ENCODE data around the gene CLDN18. TPM values are rescaled to one million over a fixed set of nuclear protein-coding genes. Genes with fewer than 3 reads are reported as not detected.

The CLDN18 gene
- total and polyA plus RNA-seq, 5 donors from 2014 or later: not detected

DNA sequence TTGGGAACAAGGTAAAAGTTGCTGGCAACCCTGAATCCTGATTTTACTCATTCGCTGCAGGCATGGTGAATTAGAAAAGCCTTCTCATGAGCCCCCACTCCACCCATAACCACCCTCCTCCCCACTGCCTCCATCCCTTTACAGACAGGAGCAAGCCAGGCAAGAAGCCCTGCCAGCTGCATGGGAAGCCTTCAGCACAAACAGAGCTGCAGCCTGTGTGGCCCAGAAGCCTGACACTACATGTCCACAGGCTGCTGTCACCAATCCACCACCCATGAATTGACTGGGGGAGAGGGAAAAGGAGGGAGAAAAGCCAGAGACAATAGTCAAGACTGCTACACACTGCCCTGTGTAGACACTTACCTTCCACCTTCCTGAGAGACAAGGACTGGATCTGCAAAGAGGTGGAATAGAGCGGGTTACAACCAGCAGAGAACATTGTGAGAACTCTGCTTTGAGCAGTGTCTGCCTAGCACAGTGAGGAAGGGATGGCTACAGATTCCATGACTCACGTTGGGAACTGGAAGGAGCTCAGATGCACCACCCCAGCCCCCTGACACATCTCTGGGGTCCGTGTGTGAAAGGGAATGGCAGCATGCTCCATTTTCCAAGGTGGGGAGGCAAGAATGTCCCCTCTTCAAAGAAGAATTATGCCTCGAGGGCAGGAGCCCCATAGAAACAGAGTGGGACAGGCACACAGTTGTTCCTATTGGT is 71.6 kb downstream of the CLDN18 start:
- no peak overlapping the region for H3K27ac ChIP-seq (ENCODE audit: insufficient read depth, low read length, poor library complexity, severe bottlenecking)
- Mint-ChIP-seq H3K36me3 (no peaks in the 10 kb centered on the region), H3K4me1 (peaks cover 0 to 14% (median 6%) of the 10 kb centered on the region in 4 donors), H3K27ac (no peak overlapping the region), H3K4me3 (peak overlapping the region in 1 of 4 donors; percentile 26), H3K9me3 (peaks cover 0 to 3% (median 0%) of the 10 kb centered on the region in 7 donors), H3K27me3 (peaks cover 17% of the 10 kb centered on the region)
- peaks cover 4% of the 10 kb centered on the region for H3K27me3 ChIP-seq (ENCODE audit: control insufficient read depth, insufficient read depth, low read length)
- H3K4me1 ChIP-seq (ENCODE audit: control insufficient read depth, insufficient read depth, low read length, poor library complexity, severe bottlenecking): no peaks in the 10 kb centered on the region
- no peaks in the 10 kb centered on the region for H3K36me3 ChIP-seq (ENCODE audit: control insufficient read depth, insufficient read depth, low read length)
- H3K9me3 ChIP-seq (ENCODE audit: control insufficient read depth in 2 of 2, low read length in 2 of 2): no peaks in the 10 kb centered on the region
- no peak for ATAC-seq (ENCODE audit: low read depth in 2 of 2)
- DNase-seq: no peak
- no peak overlapping the region for H3K4me3 ChIP-seq (ENCODE audit: low read depth, low read length)

DNA sequence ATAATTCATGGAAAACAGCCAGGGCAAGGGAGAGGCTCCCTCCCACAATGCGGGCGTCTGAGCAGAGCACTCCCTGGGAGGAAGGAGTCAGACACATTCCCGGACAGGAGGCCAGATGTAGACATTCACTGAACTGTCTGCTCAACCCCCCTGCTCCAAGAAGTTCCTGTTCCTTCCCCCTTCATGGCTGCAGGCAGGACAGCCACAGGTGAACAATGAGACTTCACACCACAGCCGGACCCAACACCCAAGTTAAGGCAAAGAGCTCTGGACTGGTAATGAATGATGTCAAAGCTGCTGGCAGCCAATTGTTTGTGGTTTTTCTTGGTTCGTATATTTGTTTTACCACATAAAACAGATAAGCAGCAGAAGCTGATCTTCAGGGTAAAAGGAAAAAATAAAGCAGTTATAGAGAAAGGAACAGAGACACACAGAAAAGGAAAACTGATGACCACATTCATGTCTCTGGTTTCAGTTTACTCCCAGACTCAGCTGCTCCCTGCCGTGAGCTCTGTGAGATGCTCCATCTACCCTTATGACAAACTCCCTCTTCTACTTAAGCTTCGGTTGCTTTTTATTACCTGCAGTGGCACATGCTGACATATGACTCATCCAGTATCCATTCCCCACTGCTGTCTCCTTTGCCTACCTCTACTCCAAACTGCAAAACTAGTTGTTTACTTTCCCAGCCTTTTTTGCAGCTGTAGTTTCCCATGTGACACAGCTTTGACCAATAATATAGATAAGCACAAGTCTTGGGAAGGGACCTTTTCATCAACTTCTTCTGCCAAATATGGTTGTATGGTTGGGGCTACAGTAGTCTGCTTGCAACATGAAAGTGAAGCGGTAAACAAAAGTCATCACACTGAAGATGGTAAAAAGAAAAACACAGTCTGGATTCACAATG is 72.4 kb downstream of the CLDN18 start:
- peak in 1 of 3 donors; percentile 39 for DNase-seq

DNA sequence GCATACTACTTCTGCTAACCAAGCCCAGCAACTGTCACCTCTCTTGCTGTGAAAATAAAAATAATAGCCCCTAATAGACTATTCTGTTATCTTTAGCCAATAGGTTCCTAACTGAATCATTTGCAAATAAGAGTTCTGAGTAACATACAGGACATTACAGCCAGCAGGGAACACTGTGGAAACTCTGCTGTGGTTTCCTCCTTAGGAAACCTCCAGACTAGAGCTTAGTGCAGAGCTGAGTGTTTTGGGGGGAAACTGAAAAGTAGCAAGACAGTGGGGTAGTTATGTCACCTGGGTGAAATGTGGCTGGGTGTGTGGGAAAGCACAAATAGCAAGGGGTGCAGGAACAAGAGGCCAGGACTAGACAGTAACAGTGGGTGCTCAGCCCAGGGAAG is 73.0 kb downstream of the CLDN18 start:
- no peaks in the 10 kb centered on the region for H3K36me3 ChIP-seq (ENCODE audit: control insufficient read depth, insufficient read depth, low read length)
- Mint-ChIP-seq H3K9me3 (peaks cover 0 to 3% (median 0%) of the 10 kb centered on the region in 7 donors), H3K36me3 (no peaks in the 10 kb centered on the region), H3K27ac (no peak overlapping the region), H3K4me3 (no peak overlapping the region), H3K27me3 (peaks cover 18% of the 10 kb centered on the region), H3K4me1 (peaks cover 0 to 14% (median 6%) of the 10 kb centered on the region in 4 donors)
- H3K27me3 ChIP-seq (ENCODE audit: control insufficient read depth, insufficient read depth, low read length): peaks cover 4% of the 10 kb centered on the region
- H3K27ac ChIP-seq (ENCODE audit: insufficient read depth, low read length, poor library complexity, severe bottlenecking): no peak overlapping the region
- no peaks in the 10 kb centered on the region for H3K9me3 ChIP-seq (ENCODE audit: control insufficient read depth in 2 of 2, low read length in 2 of 2)
- H3K4me3 ChIP-seq (ENCODE audit: low read depth, low read length): no peak overlapping the region
- DNase-seq (no peak), ATAC-seq (ENCODE audit: low read depth in 2 of 2) (no peak)
- H3K4me1 ChIP-seq (ENCODE audit: control insufficient read depth, insufficient read depth, low read length, poor library complexity, severe bottlenecking): no peaks in the 10 kb centered on the region

More for the DNA sequence above, 72.4 kb downstream of the CLDN18 start:
- peaks cover 4% of the 10 kb centered on the region for H3K27me3 ChIP-seq (ENCODE audit: control insufficient read depth, insufficient read depth, low read length)
- H3K9me3 ChIP-seq (ENCODE audit: control insufficient read depth in 2 of 2, low read length in 2 of 2): no peaks in the 10 kb centered on the region
- ATAC-seq (ENCODE audit: low read depth in 2 of 2): peak in 1 of 2 donors; percentile 26
- H3K4me3 Mint-ChIP-seq: peak overlapping the region in 1 of 4 donors; percentile 5
- no peak overlapping the region for H3K27ac ChIP-seq (ENCODE audit: insufficient read depth, low read length, poor library complexity, severe bottlenecking)
- no peaks in the 10 kb centered on the region for H3K4me1 ChIP-seq (ENCODE audit: control insufficient read depth, insufficient read depth, low read length, poor library complexity, severe bottlenecking)
- H3K4me3 ChIP-seq (ENCODE audit: low read depth, low read length): no peak overlapping the region
- H3K36me3 Mint-ChIP-seq: no peaks in the 10 kb centered on the region
- H3K4me1 Mint-ChIP-seq: peaks cover 0 to 14% (median 6%) of the 10 kb centered on the region in 4 donors
- no peaks in the 10 kb centered on the region for H3K36me3 ChIP-seq (ENCODE audit: control insufficient read depth, insufficient read depth, low read length)
- H3K27ac Mint-ChIP-seq: no peak overlapping the region
- H3K27me3 Mint-ChIP-seq: peaks cover 20% of the 10 kb centered on the region
- peaks cover 0 to 3% (median 0%) of the 10 kb centered on the region in 7 donors for H3K9me3 Mint-ChIP-seq

Other genes starting within 250 kb of the CLDN18 start
- gene SOX14, start 245.8 kb upstream of the CLDN18 start, total RNA-seq: not detected
- gene SOX14, start 245.8 kb upstream of the CLDN18 start, polyA plus RNA-seq: not detected
- gene DZIP1L, start 105.4 kb downstream of the CLDN18 start, total RNA-seq: not detected
- gene DZIP1L, start 105.4 kb downstream of the CLDN18 start, polyA plus RNA-seq: not detected
- not detected for gene A4GNT, start 122.2 kb downstream of the CLDN18 start, total RNA-seq
- gene A4GNT, start 122.2 kb downstream of the CLDN18 start, polyA plus RNA-seq: not detected
- 19.6 TPM for gene DBR1, start 164.8 kb downstream of the CLDN18 start, total RNA-seq
- gene DBR1, start 164.8 kb downstream of the CLDN18 start, polyA plus RNA-seq: 10 to 100 TPM; 14.6 to 27.2 (median 18.2) TPM
- gene ARMC8, start 177.1 kb downstream of the CLDN18 start, total RNA-seq: 98.1 TPM
- 10 to 100 TPM; 47.2 to 71.2 (median 53.8) TPM for gene ARMC8, start 177.1 kb downstream of the CLDN18 start, polyA plus RNA-seq

Measured in CD4-positive, CD25-positive, alpha-beta regulatory T cell (primary cell).